ENCODE measurements around the gene OR6K6.

The OR6K6 gene

GRCh38 chr1:158754420-158754819, at the start of gene OR6K6:
TSS of gene OR6K6 (plus strand) at chr1:158754720. CDS start at chr1:158754888, 168 bp downstream.
- DNase-seq: no peak

GRCh38 chr1:158706096-158706495, 48.4 kb upstream of the OR6K6 start:
- no peak for DNase-seq

GRCh38 chr1:158711098-158711497, 43.4 kb upstream of the OR6K6 start:
- no peak for DNase-seq

DNA sequence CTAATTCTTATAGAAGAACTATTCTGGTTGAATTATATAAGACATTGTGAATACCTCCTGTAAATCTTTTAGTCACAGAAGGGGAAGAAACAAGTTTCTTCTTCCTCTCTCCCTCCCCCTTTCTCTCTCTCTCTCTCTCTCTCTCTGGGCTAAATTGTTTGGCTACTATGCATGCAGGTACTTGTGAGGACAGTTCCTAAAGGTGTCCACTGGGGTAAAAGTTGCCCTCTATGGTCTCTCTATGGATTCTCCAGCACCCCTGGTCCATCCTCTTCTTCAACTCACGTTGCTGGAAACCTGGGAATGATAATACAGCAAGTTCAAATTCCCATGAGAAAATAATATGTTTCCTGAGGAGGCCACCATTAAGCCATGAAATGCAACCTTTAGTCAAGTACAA, 39.8 kb upstream of the OR6K6 start:
- no peak for DNase-seq

DNA sequence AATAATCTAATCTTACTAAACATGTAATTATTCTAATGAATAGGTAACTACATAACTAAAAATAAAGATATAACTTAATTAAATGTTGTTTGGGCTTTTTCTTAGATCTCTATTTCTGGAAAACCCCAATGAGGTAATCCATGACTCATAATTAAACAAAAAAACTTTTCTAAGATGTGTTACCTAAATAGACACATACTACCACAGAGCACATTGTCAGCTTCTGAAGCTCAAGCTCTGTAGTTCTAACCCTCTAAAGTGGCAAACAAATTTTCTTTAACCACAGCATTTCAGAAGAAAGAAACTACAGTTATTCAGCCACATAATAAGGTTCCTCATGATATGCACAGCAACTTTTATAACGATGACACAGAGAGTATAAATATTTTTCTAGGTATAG, 38.2 kb upstream of the OR6K6 start:
- no peak for DNase-seq

DNA sequence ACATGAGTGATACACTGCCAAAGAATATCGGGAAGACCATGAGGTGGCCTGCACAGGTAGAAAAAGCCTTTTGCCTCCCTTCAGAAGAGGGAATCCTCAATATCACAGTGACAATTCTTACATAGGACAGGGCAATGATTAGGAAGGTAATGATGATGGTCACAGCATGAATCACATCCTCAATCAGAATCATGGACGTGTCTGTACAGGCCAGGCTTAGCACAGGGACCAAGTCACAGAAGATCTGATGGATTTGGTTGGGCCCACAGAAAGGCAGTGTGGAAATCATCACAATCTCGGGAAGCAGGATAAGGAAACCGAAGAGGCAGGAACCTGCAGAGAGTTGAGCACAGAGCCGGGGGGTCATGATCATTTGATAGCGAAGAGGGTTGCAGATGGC, 37.2 kb upstream of the OR6K6 start:
- no peak for DNase-seq

GRCh38 chr1:158719664-158720063, 34.9 kb upstream of the OR6K6 start:
- DNase-seq: no peak

DNA sequence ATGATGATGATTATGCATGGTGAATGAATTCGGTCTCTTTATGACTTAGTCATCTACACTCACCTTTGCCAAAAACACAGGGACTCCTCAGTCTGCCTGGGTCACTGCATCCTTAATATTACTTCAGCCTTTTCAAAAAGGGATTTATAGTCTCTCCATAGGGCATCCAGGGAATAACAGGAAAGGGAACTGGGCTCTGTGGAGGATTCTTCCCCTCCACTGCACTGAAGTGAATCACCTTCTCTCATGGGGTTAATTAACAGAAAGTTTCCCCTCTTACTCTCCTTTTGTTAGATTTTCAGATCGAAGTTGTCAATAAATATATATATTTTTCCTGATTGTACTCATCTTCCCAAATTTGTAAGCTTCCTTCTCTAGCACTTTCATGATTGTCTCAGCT, 33.9 kb upstream of the OR6K6 start, which contains the start of gene OR6K3:
Gene OR6K3, minus strand, starts transcription at position 101 of the 400 bp plus-strand sequence. CDS start 2,605 bp downstream, outside the sequence.
- no peak for DNase-seq

- DNase-seq: no peak
Measured at GRCh38 chr1:158724442-158724841, 30.1 kb upstream of the OR6K6 start.

DNA sequence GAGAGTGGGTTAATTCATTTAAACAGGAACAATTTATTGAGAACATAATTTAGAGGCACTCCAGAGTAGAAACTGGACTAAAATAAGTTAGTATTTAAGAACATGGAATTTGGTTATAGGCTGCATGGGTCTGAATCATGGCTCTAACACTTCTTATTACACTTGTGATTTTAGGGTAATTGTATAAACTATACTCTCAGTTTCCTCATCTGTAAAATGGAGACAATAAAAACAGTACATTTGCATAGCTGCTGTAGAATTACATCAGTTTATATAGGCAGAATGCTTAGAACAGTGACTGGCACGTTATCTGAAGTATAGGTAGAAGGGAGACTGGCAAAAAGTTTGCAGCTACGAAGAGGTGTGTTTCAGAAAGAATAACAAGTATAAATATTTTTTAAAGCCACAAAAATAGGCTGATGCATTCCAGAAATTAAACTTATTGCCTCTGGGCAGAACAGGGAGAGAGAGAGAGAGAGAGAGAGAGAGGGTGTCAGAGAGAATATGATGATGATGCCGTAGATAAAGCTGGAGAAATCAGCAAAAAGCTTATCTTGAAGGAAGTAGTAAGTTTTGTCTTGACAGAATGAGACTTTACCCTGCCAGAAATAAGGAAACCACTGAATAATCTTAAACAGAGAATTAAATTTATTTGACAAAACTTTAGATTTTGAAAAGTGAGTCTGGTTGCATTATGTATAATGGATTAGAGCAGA, 25.9 kb upstream of the OR6K6 start:
- DNase-seq: no peak

GRCh38 chr1:158730453-158730852, 24.1 kb upstream of the OR6K6 start:
- DNase-seq: no peak

DNA sequence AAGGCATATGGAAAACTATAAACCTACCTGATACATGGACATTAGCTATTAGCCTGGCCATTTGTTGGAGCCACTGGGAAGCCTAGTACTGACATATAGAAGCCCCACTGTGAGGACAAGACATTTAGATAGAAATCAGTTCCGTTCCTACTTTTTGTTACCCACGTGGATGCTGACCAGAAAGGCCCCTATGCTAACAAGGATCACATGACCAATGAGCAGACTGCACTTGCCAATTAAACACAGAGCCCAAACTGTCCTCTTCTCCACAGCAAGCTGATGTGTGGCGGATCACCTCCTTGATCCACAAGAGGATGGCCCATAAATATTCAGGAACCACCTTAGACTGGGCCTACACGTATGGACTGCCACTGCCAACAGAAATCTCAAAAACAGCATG, 22.8 kb upstream of the OR6K6 start:
- DNase-seq: no peak

DNA sequence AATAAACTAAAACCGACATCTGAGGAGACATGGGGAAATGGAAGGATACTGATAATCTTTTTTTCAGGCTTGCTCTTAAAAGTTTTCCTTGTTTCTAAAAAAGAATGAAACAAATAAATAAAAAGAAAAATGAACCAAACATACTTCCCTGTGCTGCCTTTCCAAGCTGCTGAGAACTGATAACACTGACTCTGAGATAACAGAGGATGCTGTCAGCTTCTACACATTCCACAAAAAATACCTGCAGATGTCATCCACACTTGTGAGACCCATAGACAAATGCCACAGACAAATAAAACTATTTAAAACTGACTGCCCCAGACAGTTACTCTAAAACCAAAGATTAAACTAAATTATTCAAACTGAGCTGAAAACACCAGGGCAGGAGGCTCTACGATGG, 22.0 kb upstream of the OR6K6 start:
- no peak for DNase-seq

DNA sequence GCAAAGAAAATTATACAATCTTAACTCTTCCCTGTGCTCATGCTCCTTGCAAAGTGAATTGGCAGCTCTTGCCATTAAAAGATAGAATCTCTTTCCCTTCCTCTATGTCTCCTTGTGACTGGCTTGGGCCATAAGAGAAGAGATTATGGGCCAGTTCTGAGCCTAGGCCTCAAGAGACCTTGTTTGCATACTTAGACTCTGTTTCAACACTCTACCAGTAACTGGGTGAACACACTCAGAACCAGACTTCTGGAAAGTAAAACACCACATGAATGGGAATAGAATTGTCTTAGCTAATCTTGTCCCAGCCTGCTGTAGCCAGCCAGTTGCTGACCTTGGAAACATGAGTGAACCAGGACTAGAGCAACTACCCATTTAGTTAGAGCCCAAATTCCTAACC, 18.7 kb upstream of the OR6K6 start:
- no peak for DNase-seq

DNA sequence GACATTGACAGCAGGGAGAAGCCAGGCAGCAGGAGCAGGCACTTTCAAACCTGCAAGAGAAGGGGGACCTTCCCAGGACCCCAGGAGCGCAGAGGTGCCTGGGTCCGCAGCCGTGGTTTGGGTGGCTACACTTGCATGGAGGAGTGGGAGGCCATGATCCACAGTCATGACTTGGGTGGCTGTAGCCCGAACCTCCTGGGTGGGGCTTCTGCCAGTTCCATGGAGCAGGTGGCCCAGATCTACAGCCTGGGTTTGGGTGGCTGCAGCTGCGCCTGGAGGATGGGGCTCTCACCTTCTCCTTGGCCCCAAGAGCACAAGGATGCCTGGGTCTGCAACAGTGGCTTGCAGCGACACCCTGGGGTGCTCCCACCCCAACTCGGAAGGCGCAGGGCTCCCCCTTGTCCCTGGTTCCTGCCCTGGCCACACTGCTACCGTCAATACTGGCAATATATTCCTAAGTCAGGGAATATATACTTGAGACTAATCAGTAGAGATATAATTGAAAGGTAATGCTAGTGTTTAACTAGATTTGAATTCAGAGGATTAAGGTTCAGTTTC, 2.3 kb upstream of the OR6K6 start:
- no peak for DNase-seq

DNA sequence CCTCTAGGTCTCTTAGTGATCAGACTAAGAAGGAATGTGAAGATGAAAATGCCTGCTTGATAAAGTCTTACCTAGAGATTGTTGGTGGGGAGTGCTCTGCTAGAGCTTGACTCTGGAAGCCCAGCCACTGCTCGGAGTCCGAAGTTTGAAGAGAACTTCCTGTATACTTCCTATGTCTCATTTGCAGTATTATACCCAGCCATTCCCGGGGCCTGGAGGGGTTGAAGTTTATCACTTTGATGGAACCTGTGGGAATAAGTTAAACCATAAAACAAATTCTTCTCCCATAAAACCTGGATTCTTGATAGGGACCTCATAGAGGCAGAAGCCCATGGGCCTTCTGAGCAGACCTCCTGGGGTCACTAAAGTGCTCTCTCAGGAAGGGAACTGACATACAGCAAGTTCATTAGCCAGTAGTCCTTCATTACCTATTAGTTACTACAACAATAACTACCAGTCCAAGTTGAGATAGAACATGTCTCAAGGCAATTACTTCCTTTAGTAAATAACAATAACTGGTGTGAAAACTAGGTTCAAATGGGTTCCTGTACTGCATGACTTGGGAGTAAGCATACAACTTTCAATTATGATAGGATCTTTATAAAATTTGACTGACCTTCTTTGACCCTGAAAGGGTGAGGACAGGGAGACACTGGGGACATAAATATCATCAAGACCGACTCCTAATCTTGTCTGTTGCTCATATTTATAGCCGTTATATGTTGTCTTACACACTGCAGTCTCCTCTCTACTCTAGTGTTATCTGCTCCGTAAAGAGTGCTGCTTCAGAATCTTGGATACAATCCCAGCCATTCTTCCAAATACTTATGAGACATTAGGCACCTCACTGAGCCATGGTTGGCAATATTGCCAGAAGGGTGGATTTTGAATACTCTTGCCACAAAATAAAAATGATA, 17.7 kb downstream of the OR6K6 start, which contains the start of gene OR6N1:
Gene OR6N1, minus strand, starts transcription at position 246 of the 917 bp plus-strand sequence. CDS start 5,513 bp downstream, outside the sequence.
- DNase-seq: no peak

- no peak for DNase-seq
Measured at GRCh38 chr1:158781104-158781503, 26.6 kb downstream of the OR6K6 start, which contains the start of gene OR6N2. TSS of gene OR6N2 (minus strand) at chr1:158781204. CDS start at chr1:158777635, 3,569 bp downstream.

GRCh38 chr1:158793604-158794003, 39.1 kb downstream of the OR6K6 start:
- DNase-seq: no peak

GRCh38 chr1:158794247-158794646, 39.7 kb downstream of the OR6K6 start:
- no peak for DNase-seq

DNA sequence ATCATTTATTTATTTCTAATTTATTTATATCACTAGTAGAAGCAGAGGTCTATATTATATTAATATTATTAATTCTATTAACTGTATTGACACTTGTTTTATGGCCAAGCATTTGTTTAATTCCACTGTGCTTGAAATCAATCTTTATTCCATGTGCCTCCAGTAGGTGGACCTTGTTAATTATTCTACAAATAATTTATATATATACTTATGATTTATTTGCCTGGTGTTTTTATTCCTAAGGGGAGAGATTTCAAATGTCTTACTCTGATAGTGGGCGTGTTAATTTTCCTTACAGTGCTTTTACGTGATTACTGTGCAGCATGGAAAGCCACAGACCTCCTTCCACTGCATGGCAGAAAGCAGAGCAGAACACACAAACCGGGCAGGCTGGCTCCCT, 44.0 kb downstream of the OR6K6 start:
- DNase-seq: no peak

DNA sequence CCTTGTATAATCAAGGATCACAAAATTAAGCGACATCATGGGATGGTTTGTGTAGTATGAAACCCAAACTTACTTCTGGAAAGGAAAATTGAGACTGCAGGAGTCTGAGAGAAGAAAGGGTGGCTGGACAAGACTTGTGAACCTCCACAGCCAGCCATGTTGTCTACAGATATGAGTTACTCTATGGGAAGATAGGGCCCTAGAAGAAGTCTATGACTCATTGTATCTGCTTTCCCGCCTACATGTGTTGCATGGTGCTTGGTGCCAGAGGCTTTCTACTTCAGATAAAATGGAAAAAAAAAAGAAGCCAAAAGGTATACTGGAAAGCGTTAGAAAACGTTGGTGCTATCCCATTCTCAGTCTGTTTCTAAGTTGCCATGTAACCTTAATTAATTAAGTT, 45.2 kb downstream of the OR6K6 start:
- DNase-seq: no peak

DNA sequence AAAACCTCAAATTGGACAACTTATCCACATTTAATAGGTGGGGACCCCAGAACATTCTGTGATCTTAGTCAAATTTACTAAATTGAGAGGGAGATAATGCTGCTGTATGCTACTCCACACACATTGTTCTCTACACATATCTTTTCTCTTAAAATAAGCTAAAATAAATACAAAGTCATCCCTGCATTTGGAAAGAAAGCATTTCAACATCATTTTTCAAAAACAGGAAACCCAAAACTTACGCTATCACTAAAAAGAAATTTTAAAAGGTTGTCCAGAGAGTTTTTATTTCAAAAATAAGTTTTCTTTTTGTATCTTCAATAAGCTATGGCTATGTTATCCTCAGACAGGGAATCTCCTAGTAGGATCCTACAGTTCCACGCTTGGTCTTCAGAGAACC, 46.0 kb downstream of the OR6K6 start:
- DNase-seq: no peak

DNA sequence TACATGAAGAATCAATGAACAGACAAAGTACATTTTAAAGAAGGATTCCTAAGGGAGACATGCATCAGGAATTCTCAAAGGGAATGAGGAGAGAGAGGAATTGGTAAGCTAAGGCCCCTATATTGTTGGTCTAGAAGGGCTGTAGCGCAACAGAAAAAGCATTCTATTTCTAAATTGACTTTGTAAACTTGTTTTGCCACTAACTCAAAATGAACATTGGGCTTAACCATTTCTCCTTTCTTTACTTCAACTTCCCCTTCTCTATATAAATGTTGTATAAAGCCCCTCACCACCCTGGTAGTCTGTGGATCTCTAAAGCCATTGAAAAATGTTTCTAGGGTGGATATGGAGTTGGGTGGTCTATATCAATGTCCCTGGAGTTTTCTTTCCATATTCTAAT, 46.9 kb downstream of the OR6K6 start:
- DNase-seq: no peak
